ENCODE data around the gene INPP5E. TPM values are rescaled to one million over a fixed set of nuclear protein-coding genes. Genes with fewer than 3 reads are reported as not detected.

INPP5E gene
- polyA plus RNA-seq, 1 donor, result 10.9 TPM

DNA sequence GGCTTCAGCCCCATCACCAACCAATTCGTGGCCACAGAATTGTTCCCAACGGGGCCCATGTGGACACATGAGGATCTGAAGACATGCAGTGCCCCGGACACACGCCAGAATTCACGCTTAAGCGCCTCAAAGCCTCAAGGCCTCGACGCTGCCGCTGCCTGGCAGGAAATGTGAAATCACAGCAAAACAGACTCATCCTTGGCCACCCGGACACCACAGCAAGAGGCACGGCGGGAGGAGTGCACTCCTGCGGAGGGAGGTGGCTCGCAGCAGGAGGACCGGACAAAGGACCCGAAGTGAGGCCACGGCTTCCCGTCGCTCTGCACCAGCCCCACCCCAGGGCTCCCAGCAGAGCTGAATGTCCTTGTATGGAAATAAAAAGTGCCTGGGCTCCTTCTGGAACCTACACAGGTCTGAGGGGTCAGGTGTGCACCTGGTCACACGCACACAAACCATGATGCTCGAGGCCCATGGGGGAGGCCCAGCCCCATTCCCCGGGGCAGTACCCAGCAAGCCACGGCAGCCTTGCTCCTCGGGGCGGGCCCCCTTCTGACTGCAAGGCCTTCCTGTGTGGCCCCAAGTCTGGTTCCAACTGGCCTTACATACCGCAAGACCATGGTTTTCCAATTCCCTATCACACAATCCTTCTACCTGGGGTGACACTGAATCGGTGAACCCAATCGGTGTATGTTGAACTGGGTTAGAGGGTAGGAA is 33.2 kb upstream of the INPP5E start:
- DNase-seq (ENCODE audit: low read depth), result no peak

- no peak for DNase-seq (ENCODE audit: low read depth)
Measured at GRCh38 chr9:136471802-136472487, 32.3 kb upstream of the INPP5E start.

GRCh38 chr9:136470792-136471469 is 31.3 kb upstream of the INPP5E start:
- DNase-seq (ENCODE audit: low read depth), result no peak

- DNase-seq (ENCODE audit: low read depth), result no peak
Measured at GRCh38 chr9:136470356-136470755, 30.7 kb upstream of the INPP5E start.

DNA sequence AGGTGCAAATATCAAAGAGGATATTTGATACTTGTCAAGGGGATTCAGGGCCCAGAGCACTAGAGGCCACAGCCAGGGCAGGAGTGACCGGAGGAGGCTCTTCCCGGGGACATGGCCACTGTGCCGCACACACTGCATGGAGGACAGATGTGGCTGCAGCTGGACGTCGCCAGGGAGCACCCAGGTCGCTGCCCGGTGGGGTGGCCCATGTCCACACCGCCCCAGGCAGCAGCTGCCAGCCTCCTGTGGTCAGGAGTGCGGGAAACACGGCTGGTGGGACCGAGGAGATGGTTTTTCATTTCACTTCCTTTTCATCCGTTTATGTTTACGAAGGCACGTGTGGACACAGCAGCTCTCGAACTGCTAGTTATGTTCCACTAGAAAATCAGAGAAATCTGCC is 28.1 kb upstream of the INPP5E start:
- no peak for DNase-seq (ENCODE audit: low read depth)

DNA sequence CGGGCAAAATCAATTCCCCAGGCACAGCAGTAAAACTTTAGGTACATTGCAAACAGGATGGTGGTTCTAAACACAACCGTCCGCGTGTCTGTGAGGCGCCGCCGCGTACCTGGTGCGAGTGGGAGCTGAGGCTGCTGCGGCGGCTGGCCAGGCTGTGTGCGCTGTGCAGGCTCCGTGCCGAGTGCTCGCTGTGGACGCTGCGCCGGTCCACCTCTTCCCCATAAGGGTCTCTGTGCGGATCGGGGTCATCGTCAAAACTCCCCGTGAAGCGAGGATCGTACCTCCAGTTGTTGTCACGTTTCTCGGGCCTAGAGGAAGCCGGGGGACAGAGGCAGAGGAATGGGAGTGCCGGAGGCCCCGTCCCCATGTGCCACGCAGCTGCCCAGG is 26.5 kb upstream of the INPP5E start:
- no peak for DNase-seq (ENCODE audit: low read depth)

GRCh38 chr9:136465500-136466154 is 26.0 kb upstream of the INPP5E start:
- DNase-seq (ENCODE audit: low read depth), result no peak

- no peak for DNase-seq (ENCODE audit: low read depth)
Measured at GRCh38 chr9:136464241-136464640, 24.6 kb upstream of the INPP5E start.

DNA sequence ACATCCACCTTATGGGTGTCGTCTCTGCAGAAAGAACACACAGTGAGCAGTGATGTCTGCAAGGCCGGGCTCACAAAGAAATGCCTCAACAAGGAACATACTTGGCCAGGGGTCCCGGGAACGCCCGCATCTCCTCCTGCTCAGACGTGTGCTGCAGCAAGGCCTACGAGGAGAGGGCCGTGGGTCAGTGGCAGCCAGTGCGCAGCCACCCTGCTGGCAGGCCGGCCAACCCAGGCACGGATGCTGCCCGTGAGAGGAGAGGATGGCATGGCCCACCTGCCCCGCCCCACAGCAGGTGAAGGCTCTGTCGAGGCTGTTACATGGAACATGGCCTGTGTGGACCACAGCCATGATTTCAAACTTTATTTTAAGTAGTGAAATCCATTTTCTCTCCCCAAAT is 23.9 kb upstream of the INPP5E start:
- DNase-seq (ENCODE audit: low read depth), result no peak

GRCh38 chr9:136462664-136463063 is 23.0 kb upstream of the INPP5E start:
- DNase-seq (ENCODE audit: low read depth), result no peak

DNA sequence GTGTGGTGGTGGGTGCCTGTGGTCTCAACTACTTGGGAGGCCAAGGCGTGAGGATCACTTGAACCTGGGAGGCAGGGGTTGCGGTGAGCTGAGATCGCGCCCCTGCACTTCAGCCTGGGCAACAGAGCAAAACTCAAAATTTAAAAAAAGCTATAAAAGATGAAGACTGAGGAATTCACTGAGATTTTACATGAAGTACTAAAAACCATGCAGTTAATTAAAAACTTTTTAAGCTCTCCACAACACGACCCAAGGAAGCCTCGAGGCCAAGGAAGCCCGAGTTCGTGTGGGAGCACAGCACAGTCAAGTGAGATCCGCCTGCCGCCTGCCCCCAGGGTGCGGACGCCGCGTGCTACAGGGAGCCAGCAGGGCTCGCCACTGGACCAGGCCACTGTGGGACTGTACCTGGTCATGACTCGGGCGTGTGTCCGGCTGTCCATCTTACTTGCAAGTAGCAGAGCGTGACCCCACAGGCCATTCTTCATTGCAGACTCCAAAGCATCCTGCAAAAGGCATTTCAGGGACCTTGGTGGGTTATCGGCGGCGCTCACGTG is 21.2 kb upstream of the INPP5E start:
- no peak for DNase-seq (ENCODE audit: low read depth)

DNA sequence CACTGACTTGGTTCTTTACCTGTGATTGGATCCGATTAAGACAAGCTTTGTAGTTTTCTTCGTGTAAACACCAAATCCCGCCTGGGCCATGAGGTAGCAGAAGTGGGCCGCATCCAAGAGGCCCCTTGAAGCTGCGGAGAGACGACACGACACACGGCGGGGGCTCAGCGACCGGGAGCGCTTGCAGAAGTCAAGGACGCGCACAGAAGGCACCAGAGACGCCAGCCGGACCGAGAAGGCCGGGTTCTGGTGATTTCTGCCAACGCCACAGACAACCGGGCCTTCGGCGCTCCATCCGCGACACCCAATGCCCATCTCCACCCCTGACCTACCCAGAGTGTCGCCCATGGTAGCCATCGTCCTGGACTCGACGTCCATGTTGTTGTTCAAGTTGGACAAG is 19.8 kb upstream of the INPP5E start:
- no peak for DNase-seq (ENCODE audit: low read depth)

DNA sequence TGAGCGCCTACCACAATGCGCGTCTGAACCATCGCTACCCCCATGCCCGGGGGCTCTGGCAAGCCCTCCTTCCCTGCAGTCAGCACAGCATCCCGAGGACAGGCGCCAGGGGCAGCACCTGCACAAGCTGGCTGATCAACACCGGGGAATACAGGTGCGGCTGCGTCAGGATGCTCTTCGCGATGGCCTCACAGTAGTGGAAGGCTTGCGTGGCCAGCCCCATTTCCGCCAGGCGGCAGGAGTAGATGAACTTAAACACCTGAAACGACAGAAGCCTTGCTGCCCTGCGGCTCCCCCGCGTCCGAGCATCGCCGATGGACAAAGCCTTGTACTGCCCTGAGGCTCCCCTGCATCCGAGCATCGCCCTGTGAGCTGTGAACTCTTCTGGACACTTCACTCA is 17.7 kb upstream of the INPP5E start:
- DNase-seq (ENCODE audit: low read depth), result no peak

GRCh38 chr9:136456258-136456657 is 16.6 kb upstream of the INPP5E start:
- DNase-seq (ENCODE audit: low read depth), result no peak

DNA sequence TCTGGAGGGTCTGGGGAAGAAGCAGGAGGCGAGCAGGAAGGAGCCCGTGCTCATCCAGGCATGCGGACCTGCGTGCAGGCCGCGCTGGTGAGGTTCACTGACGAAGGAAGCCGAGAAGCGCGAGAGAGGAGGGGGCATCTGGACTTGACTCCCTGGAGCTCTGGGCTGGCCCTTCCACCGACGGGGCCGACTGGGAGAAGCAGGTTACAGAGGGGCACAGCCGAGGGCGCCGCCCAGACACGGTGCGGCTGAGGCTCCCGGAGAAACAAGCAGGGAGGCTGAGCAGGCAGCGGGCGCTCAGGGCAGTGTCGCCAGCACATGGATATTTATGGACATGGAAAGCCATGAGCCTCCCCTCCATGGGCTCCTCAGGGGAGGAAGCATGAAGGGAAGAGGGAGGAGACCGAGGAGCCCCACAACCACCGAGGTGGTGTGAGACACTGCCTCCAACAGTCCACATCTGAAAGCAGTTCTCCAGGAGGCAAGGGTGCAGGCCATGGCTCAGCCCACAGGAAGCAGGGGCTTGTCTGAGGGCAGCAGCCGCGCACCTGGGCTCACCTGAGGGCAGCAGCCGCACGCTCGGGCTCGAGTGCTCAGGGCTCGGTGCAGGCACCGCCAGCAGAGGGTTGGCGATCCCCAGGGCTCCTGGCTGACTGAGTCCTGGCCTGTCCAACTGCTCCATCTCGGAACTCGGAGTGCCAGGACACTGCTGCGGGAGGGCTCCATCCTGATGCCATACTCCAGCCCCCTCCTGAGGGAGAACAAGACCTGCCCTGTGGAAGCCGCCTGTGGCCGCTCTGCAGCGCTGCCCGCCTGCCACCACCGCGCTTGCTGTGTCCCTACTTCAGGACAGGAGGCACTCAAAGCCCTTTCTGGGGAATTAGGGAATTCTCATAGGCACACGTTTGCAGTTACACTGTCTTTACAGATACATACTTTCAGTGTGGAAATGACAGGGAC is 15.7 kb upstream of the INPP5E start:
- DNase-seq (ENCODE audit: low read depth), result no peak

DNA sequence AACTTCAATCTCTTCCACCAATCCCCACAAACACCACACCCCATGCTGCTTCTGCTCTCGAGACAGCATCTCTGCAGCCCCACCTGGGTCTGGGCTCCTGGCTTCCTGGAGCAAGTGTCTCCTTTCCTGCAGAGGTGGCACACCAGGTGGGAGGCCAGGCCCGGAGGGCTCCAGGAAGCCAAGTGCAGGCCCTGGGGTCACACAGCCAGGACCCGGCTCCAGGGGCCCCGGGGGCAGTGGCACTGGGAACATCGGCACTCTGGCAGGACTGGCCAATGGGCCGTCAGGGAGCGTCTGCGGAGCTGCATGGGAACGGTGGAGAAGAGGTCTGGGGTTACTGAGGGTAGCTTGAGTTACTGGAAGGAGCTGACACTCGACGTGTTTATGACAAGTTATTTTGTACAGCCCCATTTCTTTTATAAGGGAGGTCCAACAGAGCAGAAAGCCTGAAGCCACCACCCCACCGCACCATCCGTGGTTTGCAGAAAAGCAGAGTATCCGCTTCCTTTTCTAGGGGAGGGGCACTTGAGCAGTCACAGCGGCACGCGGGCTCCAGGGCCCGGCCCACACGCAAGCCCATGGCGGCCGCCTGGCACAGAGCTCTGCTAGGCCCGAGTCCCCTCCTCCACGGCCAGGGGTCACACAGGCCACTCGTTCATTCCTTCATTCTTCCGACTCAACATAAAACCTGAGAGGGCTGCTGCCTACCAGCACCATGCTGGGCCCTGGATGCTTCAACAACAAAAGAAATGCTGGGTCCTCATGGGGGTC is 14.6 kb upstream of the INPP5E start:
- DNase-seq (ENCODE audit: low read depth), result no peak

DNA sequence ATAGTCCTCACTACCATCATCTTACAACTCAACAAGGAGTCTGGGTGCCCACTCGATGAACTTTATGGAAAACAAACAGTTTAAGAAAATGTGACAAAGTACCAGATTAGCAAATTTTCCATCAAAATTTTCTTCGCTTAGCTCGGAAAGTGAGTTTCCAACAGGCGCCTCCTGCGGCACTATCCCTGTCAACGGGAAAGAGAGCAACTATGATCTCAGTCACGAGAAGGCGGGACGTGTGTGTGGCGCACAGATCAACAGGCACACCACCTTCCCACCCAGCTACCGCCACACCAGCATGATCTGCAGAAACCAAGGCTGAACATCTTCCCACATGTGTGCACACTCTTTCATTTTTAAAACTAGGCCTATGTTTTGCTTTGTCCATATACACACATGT is 13.7 kb upstream of the INPP5E start:
- DNase-seq (ENCODE audit: low read depth), result no peak

DNA sequence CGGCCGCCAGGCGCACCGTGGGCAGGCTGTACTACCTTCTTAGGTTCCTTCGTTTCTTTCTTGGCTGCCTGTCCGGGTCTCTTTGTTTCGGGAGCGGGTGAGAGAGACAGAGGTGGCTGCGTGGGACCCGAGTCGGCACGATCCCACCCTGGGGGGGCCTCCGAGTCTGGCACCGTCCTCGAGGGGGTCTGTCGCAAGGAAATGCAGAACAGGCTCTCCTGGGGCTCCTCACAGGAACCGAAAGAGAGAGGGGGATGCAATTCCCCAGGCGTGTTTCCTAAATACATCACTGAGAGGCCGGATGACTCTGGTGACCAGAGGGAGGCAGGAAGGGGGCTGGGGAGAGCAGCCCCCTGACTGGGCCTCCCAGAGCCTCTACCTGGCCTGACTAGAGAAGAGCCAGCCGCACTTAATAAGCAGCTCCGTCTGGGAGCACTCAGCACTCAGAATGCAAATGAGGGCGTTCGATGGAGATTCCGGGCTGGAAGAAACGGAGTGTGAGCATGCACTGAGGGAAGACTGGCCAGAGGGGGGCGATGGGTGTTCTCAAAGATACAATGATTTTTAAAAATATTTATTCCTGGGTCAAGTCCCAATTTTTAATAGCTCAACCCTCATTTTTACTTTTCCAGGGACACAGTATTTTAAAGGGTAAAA is 11.7 kb upstream of the INPP5E start:
- no peak for DNase-seq (ENCODE audit: low read depth)

- no peak for DNase-seq (ENCODE audit: low read depth)
Measured at GRCh38 chr9:136448655-136449054, 9.0 kb upstream of the INPP5E start.

All from forelimb muscle (tissue), 1 donor.